Nucleus accumbens (tissue), 56 donors: ENCODE measurements around the gene TWF2.
A peak's percentile ranks its signal among the peaks of the same experiment; 100 is the strongest.

Source experiments
- DNase-seq, 56 donors: peaks; one replicate each; lab custom pipeline; 2025; lab: John Stamatoyannopoulos, UW

The TWF2 gene

GRCh38 chr3:52259448-52259847 lies 20.5 kb upstream of the TWF2 start:
- no peak for DNase-seq

- no peak for DNase-seq
Measured at GRCh38 chr3:52259035-52259434, 20.1 kb upstream of the TWF2 start.

- DNase-seq = no peak
Measured at GRCh38 chr3:52257911-52258310, 19.0 kb upstream of the TWF2 start.

- DNase-seq = no peak
Measured at GRCh38 chr3:52256622-52257021, 17.7 kb upstream of the TWF2 start.

GRCh38 chr3:52256159-52256558 lies 17.2 kb upstream of the TWF2 start:
- no peak for DNase-seq

GRCh38 chr3:52254608-52255007 lies 15.7 kb upstream of the TWF2 start:
- DNase-seq = no peak

GRCh38 chr3:52253314-52254304 lies 14.7 kb upstream of the TWF2 start:
- DNase-seq = peak in 36 of 56 donors; percentile 15 to 83 (median 55)

GRCh38 chr3:52250122-52250521 lies 11.2 kb upstream of the TWF2 start:
- DNase-seq = no peak

GRCh38 chr3:52249683-52250082 lies 10.7 kb upstream of the TWF2 start:
- DNase-seq = no peak

GRCh38 chr3:52248816-52249547 lies 10.0 kb upstream of the TWF2 start:
- peak in 4 of 56 donors; percentile 22 to 46 (median 28) for DNase-seq

- DNase-seq = no peak
Measured at GRCh38 chr3:52248165-52248541, 9.2 kb upstream of the TWF2 start.

- no peak for DNase-seq
Measured at GRCh38 chr3:52247409-52248164, 8.6 kb upstream of the TWF2 start.

- no peak for DNase-seq
Measured at GRCh38 chr3:52246728-52247408, 7.9 kb upstream of the TWF2 start.

GRCh38 chr3:52246264-52246620 lies 7.3 kb upstream of the TWF2 start:
- DNase-seq = no peak

GRCh38 chr3:52245322-52246263 lies 6.6 kb upstream of the TWF2 start, which contains the start of gene PPM1M:
Gene PPM1M, plus strand, starts transcription at chr3:52245759. Its CDS starts 66 bp downstream, at chr3:52245825.
- DNase-seq = peak in 6 of 56 donors; percentile 29 to 51 (median 45)

- DNase-seq = peak in 1 of 56 donors; percentile 23
Measured at GRCh38 chr3:52243791-52244628, 5.1 kb upstream of the TWF2 start.

GRCh38 chr3:52242039-52242438 lies 3.1 kb upstream of the TWF2 start:
- no peak for DNase-seq

- no peak for DNase-seq
Measured at GRCh38 chr3:52240886-52241370, 2.0 kb upstream of the TWF2 start.
